Measurements from ENCODE around the gene SPEF2.
"Not testable (repeated sequence)": the region's sequence is repeated elsewhere in the genome, so short reads cannot be mapped to it uniquely, and the experiment has no call there.

The SPEF2 gene

DNA sequence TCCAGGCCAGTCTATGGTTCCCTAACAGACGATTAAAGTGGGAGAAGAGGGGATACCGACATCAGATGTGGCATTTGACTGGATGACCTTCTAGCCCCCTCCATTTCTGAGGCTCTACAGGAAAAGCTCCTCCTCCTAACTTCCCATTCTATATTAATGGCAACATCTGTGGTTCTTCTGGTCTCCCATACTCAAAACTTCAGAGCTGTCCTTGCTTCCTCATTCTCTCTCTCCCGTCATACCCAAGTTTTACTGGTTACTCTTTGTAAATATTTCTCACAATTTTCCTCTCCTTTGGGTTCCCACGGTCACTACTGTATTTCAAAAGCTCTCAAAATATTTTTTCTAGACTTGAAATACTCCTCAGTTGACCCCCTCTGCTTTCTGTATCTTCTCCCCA lies 203.1 kb downstream of the SPEF2 start:
- no peak for DNase-seq (ENCODE audit: low spot score)

DNA sequence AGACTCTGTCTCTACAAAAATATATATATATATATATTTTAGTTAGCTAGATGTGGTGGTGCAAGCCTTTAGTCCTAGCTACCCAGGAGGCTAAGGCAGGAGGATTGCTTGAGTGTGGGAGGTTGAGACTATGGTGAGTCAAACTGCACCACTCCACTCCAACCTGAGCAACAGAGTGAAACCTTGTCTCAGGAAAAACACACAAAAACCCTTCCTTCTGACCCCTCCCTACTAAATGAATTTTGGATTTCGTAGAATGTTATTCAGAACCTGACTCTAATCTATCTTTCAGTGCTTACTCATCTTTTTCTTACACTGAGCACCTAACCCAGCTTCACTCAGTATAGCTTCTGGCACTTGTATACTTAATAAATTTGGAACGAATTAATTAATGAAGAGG lies 203.8 kb downstream of the SPEF2 start:
- DNase-seq (ENCODE audit: low spot score): no peak

- no peak for DNase-seq (ENCODE audit: low spot score)
Measured at GRCh38 chr5:35822511-35822910, 204.8 kb downstream of the SPEF2 start.

- no peak for DNase-seq (ENCODE audit: low spot score)
Measured at GRCh38 chr5:35823347-35824098, 205.9 kb downstream of the SPEF2 start.

DNA sequence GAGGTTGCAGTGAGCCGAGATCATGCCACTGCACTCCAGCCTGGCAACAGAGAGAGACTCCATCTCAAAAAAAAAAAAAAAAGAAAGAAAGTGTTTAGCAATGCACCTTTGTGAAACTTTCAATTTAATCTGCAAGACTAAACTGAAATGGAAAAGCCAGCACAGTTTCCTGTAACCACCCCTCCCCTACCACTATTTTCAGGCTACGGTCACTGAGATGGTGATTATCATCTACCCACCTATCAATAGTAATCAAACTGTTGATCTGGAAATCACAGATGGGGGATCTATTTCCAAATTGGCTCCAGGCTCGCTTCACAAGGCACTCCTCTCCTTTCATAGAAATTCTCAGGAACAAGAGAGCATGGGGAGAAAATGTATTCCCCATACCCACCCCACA lies 208.4 kb downstream of the SPEF2 start:
- DNase-seq (ENCODE audit: low spot score): no peak

- DNase-seq (ENCODE audit: low spot score): no peak
Measured at GRCh38 chr5:35826554-35826953, 208.9 kb downstream of the SPEF2 start.

DNA sequence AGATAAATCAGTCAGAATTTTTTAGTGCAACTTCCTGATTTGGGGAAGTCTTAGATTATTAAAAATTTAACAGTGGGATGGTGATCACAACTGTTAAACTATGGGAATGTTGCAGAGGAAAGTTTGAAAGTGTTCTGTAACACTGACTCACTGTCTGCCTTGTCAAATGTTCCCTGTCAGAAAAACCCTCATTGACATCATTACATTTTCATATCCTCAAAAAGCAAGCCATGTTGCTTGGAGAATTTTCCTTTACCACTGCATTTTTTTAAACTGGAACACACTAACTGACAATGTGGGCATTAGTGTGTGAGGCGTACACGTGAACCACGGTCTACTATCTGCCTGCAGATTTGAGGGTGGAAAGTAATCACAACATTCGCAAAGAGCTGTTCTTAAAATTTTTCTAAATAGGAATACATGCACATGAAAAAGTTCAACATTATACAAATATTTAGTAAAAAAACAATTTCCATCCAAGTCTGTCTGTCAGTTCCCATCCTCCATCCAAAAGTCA lies 210.5 kb downstream of the SPEF2 start:
- DNase-seq (ENCODE audit: low spot score): no peak

DNA sequence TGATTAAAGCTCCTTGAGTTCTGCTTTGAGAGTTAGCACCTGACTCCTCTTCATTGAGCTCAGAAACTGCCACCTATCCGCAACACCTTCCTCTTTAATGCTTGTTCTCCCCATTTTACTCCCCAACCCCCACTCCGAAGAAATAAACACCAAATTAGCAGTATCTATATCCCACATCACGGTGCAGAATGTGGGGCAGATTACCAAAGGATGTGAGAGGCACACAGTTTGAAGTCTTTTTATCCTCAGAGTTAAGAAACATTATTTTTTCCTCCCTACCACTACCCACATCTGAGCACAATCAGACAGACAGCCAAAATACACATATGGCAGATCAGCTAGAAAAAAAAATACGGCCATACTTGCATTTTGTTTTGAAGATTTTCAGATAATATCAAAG lies 212.9 kb downstream of the SPEF2 start:
- DNase-seq (ENCODE audit: low spot score): no peak

GRCh38 chr5:35832762-35833161 lies 215.1 kb downstream of the SPEF2 start:
- DNase-seq (ENCODE audit: low spot score): no peak

GRCh38 chr5:35833224-35833623 lies 215.6 kb downstream of the SPEF2 start:
- no peak for DNase-seq (ENCODE audit: low spot score)

- no peak for DNase-seq (ENCODE audit: low spot score)
Measured at GRCh38 chr5:35835796-35836742, 218.4 kb downstream of the SPEF2 start.

GRCh38 chr5:35838370-35839042 lies 220.8 kb downstream of the SPEF2 start:
- DNase-seq (ENCODE audit: low spot score): no peak

- DNase-seq (ENCODE audit: low spot score): no peak
Measured at GRCh38 chr5:35842856-35843255, 225.2 kb downstream of the SPEF2 start.

GRCh38 chr5:35845508-35845907 lies 227.8 kb downstream of the SPEF2 start:
- not testable (repeated sequence) for DNase-seq (ENCODE audit: low spot score)

DNA sequence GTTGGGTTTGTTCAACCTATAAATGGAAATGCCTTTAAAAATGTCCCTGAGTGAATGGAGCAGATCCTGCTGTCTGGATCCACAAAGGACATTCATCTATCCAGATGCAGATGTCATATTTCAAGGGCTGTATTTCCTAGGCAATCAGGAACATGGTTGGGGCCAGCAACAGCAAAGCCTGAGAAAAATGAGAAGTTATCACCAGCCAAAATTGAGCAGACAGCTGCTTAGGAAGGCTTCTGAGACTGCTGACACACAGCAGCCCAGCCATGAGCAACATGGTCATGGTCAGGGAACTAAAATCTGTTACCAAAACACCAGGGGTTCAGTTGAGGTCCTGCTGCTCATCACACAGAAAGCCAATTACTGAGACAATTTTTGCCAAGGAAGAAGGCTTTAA lies 229.8 kb downstream of the SPEF2 start:
- no peak for DNase-seq (ENCODE audit: low spot score)

DNA sequence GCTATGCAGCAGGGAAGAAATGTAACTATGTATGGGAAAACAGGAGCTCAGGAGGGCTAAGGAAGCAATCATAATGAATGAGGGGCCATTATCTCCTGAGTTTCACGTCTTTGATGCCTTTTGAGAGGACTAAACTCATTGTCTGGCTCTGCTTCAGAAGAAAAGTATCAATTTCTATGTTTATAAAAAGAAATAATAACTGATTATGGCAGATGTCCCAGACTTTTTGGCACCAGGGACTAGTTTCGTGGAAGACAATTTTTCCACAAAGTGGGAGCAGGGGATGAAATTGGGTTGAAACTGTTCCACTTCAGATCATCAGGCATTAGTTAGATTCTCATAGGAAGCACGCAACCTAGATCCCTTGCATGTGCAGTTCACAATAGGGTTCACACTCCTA lies 230.3 kb downstream of the SPEF2 start:
- DNase-seq (ENCODE audit: low spot score): no peak

DNA sequence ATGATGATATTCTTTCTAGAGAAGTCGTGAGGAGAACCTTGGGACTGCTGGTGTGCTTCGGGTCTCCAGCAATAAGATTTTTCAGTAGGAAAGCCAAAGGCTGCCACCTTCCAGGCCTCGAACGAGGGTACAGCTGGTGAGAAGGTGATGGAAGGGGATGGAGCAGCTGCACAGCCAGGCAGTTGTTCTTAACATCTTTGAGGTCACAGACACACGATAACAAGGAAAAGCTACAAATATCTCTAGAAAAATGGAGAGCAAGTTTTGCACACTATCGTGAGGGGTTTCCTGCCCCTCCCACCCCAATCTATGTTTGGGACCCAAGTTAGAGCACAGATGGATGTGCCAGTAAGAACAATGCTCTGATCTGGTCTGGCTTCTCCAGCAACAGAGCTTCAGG lies 232.2 kb downstream of the SPEF2 start:
- no peak for DNase-seq (ENCODE audit: low spot score)

- no peak for DNase-seq (ENCODE audit: low spot score)
Measured at GRCh38 chr5:35850967-35851680, 233.5 kb downstream of the SPEF2 start.

- DNase-seq (ENCODE audit: low spot score): no peak
Measured at GRCh38 chr5:35852084-35852734, 234.5 kb downstream of the SPEF2 start.

- DNase-seq (ENCODE audit: low spot score): no peak
Measured at GRCh38 chr5:35852773-35853172, 235.1 kb downstream of the SPEF2 start.

- no peak for DNase-seq (ENCODE audit: low spot score)
Measured at GRCh38 chr5:35853631-35854030, 236.0 kb downstream of the SPEF2 start.
